Activated CD8-positive, alpha-beta memory T cell treated with anti-CD3 and anti-CD28 coated beads, Interleukin-2, amount 50 U/mL, for 1 hour (primary cell): ENCODE data around the gene PSMD6.
A peak's percentile ranks its signal among the peaks of the same experiment; 100 is the strongest.

Experiments used
- DNase-seq: peaks from one replicate; pipeline ENCODE4 v3.0.0-alpha.2; 2020; ENCODE audit errors: extremely low read depth

Gene PSMD6

DNA sequence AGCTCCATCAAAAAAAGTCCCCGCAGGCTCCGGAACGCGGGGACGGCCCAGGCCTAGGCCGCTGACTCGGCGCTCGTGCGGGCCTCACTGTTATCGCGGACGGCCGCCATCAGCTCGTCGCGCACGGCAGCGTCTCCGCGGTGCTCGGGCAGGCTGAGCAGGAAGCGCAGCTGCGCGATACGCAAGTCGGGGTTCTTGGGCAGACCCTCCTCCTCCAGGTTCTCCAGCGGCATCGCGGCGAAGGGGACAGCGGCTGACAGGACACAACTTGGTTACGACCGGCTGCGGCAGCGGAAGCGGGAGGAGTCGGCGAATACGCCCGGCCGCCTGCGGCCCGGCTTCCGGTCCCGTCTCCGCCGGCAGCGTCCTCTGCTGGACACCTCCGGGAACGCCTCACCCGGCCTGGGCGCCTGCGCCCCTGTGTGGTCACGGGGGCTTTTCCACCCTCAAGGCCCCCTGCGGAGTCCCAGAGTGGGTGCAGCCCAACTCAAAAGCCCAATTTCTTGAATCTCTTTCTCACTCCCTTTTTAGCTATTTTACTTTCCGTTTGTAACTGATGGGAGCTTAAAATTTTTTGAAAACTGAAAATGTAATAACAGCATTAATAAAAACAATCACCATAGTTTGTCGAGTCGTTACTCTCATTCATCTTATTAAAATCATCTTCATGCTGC lies at the start of gene PSMD6:
TSS of gene PSMD6 (minus strand) at position 308 of the 674 bp plus-strand sequence. CDS start at position 233, 75 bp downstream.
- peak; percentile 65 for DNase-seq

DNA sequence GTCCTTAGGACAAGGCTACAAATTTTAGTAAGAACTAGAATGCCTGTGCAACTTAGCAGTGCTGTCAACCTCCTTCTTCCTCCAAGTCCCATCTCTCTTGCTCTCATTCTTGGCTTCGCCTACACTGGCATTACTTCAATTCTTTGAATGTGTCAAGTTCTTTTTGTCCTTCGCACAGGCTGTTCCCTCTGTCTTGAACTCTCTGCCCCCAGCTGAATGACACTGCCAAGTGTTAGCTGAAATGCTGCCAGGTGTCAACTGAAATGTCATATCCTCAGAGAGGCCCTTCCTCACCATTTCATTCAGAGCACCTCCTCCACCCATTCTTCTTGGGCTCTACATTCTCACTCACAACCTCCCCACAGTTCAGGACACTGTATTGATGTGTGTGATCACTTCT lies 48.8 kb upstream of the PSMD6 start:
- no peak for DNase-seq

DNA sequence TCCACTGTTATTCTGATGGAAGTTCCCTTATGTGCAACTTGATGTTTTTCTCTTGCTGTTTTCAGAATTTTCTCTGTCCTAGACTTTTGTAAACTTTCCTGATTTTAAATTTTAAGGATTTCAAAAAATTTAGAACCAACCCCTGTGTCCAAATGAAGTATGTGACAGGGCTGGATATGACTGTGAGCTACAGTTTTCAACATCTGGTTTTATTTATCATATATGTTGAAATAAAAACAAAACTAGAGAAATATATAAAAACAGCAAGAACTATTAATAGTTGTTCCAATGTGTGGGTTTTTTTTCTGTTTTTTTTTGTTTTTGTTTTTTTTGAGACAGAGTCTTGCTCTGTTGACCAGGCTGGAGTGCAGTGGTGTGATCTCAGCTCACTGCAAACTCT lies 47.4 kb upstream of the PSMD6 start:
- DNase-seq = no peak

DNA sequence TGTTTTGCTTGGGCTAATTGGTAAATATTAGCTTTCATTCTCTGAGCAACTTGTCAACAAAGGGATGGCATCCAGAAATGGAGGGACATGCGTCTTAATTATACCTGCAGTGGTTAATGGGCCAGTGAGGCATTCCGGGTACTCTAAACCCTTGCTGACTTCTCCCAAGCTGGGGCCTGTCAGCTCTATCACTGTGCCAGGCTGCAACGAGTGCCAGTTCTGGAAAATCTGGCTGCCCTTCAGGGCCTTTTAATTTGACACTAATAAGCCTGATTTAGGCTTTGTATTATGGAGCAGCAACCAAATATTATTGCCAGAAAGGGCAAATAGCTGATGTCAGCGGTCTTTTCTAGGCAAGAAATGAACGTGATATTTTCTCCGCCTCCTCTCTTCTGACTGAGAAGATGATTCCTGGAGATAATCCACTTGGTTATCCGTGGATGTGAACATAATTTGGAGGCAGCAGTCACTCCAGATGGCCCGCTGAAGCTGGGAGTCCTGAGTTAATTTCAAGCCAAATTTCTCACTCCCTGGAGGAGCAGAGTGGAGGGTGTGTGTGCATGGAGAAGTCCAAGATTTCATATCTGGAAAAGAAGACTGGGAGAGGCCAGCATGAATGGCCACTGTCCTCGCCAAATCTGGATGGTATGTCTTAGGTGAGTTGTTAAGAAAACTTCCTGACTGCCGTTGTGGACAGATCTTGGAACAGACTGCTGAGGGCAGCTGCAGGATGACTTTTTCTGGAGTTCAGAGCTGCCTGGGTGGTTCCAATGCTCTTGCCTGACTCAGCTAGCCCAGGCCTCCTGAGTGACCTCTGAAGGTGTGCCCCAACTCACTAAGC lies 44.4 kb upstream of the PSMD6 start:
- DNase-seq = no peak

DNA sequence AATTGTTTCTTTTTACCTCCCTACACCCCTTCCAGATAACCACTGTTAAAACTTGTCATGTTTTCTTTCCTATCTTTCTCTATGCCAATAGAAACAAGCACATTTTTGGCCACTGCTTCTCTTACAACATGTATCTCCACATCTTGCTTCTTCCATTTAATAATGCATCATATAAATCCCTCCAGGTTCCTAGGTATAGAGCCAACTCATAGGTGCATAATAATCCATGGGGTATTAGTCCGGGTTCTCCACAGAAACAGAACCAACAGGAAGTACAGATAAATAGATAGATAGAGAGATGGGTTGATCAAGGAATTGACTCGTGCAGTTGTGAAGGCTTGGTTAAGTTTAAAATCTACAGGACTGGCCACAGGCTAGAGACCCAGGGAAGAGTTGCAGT lies 41.5 kb upstream of the PSMD6 start:
- no peak for DNase-seq

DNA sequence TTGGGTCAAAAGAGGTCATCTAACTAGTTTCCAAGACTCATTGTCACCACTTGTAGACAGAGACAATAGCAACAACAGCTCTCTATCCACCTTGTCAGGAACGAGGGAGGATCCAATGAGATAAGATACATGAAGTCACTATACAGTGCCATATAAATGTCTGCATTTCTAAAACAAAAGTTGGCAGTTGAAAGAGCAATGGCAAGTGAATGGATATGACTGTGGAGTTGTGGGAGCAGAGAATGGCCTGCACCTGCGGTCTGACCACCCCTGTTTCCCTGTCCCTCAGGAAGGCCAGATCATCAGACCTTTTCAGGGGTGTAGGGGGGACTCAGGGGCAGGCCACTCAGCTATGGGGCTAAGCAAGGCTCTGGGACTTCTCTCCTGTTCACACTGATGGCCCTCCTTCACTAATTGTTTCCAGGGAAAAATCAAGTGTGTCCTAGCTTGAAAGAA lies 40.7 kb upstream of the PSMD6 start:
- DNase-seq = no peak

DNA sequence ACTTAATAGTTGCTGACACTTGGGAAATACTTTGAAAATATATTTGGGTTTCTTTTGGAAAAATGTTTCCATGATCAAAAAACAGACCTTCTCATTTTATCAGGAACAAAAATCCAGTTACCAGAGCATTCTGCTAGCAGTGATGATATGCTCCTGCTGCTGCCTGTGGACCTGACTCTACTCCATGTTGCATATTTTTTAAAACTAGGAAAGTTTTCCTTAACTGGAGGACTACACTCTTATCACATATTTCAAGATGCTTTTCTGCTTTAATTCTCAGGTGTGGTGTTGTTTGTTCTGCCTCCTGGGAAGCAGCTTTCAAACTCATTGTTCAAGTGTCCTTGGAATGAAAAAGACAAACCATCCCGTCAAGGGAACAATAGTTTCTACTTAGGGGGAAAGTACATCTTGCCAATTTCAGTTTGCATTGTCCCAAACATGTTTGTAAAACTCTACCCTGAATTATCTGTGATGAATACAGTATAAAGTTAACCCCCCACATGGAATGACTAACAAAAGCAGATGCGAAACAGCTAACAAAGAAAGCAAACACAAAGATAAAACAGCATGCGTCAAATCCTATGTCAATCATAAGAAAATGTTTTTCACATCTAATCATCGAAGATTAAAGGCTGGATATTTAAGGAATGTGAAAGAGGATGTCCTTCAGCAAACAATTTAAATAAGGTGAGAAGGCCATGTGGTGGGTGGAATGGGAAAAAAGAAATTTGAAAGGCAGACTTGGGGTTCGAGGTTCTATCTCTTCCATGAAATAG lies 40.1 kb upstream of the PSMD6 start:
- DNase-seq = no peak

DNA sequence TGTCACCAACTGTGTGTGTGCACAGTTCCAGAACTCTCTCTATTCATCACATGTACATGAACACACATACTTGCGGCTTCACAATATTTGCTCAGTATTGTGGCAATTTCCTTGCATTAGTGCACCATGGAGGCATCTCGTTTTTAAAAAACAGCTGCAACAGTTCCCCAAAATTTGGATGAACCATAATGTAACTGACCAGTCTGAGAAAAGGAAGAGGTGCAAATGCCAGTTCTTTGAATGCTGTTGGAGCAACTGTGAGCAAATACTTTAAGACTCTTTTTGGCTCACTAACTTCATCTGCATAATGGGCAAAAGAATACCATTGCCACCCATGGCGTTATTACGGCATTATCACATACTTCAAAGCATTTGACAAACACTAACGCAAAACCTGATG lies 38.3 kb upstream of the PSMD6 start:
- DNase-seq = no peak

DNA sequence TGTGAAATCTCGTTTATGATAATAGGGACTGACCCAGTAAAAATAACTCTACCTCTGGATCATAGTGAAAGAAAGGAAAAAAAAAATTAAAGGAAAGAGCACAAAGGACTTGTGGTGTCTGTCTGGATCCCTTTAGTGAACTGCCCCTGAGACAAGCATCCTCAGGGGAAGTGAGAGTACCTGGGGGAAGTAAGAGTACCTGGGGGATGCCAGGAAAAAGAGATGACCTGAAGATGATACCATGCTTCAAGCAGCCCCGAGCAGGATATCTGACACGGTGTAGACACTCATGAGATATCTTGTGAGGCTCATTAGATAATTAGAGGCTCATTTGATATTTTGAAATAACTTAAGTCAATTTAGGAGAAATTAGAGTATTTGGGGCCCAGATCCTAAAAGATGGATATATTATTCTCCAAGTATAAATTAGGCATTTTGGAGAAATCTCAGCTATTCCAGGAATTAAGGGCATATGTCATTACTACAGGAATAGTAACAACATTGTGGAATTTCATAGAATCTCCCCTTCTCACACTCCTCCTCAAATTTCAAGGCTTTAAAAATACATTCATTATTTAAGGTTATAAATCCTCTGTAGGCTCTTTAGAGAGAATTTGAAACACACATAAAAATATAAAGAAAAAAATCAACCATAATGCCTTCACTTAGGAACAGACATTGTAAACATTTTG lies 36.3 kb upstream of the PSMD6 start:
- no peak for DNase-seq

DNA sequence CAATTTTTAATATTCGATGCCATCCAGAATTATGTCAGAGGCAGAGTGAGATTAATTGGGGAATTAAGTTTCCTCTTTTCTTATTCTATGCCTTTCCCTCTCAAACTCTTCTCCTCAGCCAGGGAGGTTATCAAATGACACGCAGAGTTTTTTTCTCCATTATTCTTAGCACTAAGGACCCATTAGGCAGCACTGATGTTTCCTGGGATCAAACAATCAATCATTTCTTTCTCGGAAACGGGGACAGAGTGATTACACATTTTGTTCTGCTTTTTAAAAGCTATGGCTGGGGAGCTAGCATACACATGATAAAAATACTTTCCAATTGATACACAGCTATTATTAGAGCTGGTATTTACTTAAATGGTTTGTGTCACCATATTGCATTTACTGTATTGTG lies 35.3 kb upstream of the PSMD6 start:
- DNase-seq = no peak

DNA sequence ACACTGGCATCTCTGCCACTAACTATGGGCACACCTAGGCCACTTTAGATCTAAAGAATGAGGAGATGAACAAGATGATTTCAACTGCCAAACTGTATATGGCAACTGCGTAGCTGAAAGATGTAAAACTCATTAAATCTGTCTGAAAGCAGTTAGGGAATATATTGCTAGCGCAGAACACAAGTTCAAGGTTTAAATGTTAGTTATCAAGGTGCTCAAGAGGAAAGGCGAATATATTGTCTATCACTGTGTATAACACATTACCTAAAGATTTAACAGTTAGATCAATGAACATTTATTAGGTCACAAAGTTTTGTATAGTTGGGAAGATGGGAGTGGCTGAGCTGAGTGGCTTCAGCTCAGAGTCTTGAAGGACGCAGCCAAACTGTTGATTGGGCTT lies 33.9 kb upstream of the PSMD6 start:
- DNase-seq = no peak

DNA sequence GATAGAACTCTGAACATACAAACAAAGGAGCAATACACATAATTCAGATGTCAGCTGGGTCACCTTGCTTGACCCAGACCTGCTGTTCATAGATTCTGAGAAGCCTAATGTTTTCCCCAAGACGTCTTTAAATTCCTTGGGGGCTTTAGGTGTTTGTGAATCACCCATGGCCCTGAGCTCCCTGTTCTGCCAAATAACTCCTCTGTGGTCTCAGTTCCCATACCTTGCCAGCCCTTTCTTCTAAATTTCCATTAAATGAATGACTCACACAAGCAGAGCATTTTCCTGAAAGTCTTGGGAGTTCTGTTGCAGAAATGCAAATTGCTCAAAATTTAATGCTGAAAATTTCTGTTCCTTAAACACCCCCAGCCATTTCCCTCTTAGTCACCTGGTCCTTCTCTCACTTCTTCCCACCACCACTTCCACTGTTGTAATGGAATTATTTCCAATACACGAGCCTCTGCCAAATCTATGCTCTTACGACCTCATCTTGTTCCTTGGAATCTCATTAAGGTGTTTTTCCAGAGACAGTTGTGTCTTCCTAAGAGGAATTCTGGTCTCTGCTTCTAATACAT lies 33.4 kb upstream of the PSMD6 start:
- DNase-seq = no peak

DNA sequence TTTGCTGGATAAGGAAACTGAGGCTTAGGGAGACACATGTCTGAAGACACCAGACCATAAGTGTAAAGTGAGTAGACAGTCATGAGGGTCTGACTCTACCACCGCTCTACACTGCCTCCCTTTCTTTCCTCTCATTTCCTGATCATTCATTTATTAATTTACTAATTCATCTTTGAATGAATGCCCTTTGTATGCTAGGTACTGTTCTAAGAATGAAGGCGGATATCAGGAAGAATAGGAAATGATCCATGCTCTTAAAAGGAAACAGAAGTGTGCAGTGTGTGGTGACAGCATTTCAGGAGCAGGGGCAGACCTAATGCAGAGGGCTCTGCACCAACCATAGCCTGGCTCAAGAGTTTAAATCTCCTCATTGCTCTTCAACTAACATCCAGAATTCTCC lies 31.8 kb upstream of the PSMD6 start:
- DNase-seq = no peak

DNA sequence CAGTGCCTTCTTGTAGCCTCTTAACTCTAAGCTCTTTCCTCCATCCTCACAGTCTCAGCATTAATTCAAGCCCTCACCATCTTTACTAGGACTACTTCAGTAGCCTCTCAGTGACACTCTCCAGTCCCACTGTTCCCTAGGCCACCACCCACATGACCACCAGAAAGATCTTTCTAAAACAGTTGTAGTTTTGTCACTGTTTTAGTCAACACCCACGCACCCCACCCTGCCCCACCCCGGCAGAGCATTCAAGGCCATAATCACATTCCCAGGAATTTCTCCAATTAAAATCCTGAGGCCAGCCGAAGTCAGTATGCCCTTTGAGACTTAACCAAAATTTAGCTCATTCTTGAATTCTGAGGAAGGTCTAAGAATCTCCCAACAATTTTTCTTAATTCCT lies 31.2 kb upstream of the PSMD6 start:
- DNase-seq = no peak

DNA sequence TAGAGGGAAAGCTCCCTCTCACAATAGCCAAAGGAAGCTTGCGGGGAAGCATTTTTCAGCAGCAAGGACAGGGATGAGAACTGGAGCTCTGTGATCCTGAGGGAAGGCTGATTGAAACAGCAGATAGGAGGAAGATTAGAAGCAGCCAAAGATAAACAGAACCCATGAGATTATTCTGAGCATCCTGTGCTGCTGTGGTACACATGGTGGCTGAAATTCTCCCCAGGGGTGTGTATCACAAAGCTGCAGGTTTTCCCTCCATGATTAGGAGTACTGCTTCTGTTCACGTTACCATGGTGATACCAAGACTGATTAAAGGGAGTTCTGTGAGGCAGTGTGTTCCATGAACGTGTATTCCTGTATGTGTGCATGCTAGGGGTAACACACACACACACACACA lies 30.3 kb upstream of the PSMD6 start:
- DNase-seq = no peak

DNA sequence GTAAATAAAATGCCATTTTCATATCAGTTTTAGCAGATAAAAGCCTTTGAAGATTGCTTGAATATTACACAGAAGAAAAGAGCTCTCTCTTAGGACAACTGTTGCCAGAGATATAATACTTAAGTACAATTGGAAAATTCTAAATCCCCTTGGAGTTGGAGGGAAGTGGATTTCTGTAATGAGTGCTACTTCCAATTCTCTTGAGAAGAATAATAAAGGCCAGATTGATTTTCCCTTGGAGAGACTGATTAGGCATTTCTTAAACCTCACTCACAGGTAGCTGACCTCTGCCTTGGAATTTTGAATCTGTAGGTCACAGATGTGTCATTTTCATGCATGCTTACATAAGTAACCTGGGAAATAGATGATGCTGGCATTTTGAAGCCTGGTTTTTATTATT lies 29.8 kb upstream of the PSMD6 start:
- no peak for DNase-seq

DNA sequence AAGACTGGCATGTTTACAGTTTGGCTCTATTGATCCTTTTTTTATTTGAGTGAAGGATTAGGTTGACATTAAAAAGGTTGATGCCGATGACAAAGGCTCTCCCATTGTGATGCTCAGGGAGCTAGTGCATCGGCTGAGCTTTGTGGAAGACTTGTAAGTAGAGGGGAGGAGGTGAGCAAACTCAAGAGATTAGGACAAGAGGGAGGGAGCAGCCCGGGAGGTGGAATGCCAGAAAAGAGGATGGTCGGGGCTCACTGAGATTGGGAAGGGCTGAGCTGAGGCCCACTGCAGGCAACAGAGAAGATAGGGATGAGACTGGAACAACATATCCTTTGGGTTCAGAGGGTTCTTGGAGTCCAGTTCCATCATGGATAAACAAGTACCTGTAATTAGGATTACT lies 26.5 kb upstream of the PSMD6 start:
- DNase-seq = no peak

DNA sequence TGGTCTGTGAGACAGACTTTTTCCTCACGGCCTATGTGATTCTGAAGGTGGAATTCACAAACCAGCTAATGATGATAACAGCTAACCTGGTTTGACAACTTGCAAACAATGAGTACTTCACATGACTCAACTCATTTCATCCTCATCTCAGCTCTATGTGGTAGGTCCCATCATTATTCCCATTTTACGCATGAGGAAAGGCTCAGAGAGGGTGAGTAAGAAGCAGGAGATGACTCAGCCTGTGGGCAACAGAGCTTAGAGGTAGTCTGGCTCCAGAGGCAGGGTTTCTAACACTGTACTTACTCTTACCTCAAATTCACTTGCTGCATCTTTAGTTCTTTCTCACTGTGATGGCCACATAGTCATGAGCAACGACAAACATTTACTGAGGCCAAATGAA lies 25.8 kb upstream of the PSMD6 start:
- no peak for DNase-seq

DNA sequence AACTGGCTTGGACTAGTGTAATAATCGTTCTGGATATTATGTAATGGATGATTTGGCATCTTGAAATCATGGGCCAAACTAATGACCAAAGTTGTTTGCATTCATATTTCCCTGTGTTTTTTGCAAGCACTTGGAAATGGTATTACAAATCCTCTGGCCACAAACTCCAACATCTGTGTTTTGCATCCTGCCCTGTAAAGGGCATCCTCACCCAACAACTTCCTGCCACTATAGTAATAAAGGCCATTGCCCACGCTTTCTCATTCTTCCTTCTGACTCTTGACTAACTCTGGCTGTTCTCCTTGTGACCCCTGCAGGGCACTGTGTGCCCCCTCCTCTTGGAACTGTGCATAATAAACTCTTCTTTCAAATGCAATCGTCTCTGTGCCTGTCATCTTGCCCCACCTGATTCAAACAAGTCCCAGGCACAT lies 25.4 kb upstream of the PSMD6 start:
- DNase-seq = no peak

DNA sequence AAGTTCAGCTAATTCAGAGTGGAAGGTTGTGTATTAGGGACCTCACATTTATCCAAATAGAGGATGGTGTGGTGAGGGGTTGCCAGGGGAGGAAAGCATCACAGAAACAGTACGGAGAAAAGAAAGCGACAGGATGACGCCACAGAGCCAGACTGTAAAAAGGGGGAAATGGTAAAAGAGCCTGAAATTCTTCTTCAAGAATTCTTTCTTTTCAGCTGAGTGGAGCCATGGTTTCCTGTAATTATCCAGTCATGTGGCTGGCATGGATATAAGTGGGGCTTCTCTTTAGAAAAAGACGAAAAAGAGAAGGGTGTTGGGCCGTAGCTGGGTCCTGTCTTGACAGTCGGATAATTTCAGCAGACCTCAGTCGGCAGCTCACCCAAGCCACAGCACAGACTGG lies 24.5 kb upstream of the PSMD6 start:
- no peak for DNase-seq

DNA sequence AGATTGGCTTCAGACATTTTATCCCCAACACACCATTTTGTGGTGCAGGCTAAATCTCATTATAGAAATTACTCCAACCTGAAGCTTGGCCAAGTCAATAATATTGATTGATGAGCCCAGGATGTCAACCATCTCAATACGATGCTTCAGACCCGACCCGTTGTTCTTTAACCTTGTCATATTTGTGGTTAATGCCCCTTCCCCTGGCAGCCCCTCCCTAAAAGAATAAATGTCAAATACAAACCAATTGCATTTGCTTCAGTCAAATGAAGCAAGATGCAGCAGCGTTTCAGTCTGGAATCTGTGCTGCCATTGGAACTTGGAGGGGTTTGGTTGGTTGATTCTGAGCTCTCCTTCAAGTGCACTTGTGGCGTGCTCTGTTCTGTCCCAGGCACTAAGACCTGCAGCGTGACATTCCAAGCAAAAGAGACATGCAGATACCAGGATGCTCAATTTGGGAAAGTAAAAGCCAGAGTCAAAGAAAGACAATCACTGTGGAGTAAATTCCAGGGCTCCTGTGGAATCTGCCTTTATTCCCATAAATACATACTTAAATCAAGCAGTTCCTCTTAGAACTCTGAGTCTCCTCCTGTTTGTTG lies 23.8 kb upstream of the PSMD6 start:
- no peak for DNase-seq
